ENCODE results near the gene ZNF44. TPM values are rescaled to one million over a fixed set of nuclear protein-coding genes. Genes with fewer than 3 reads are reported as not detected.

ZNF44 gene
- total RNA-seq, 2 experiments from 2014 or later, result 7.5 to 8.9 TPM

- Mint-ChIP-seq H3K27me3 (no peaks in the 10 kb centered on the region), H3K9me3 (no peaks in the 10 kb centered on the region), H3K4me1 (ENCODE audit: low read depth) (peaks cover 47% of the 10 kb centered on the region), H3K27ac (peak overlapping the region; percentile 98), H3K4me3 (peak overlapping the region; percentile 61), H3K36me3 (peaks cover 23% of the 10 kb centered on the region)
- no peak for DNase-seq
- CTCF ChIA-PET, result interaction anchor here (0.9 to 1.2 kb wide), 3 partner anchors 43 to 230 kb away, joined by 3 read pairs; no protein-coding TSS in a partner anchor
- intact Hi-C loops (cut with micrococcal nuclease), result loop anchor here (1.0 to 10.0 kb wide), 5 partner anchors 42 to 263 kb away; partner anchors contain the start of genes ZNF136 and ZNF564
- POLR2A ChIA-PET, result interaction anchor here (1.8 kb wide), 1 partner anchor 44 kb away, joined by 8 read pairs; the partner anchor contains the start of gene ZNF563
Measured at GRCh38 chr19:12289790-12290065, 5.0 kb downstream of the ZNF44 start.

- H3K27me3 Mint-ChIP-seq, result no peaks in the 10 kb centered on the region
- ChIA-PET POLR2A (interaction anchor here (0.8 to 1.8 kb wide), 3 partner anchors 10 to 77 kb away, joined by 3 to 8 read pairs (median 4); partner anchors contain the start of genes ZNF442 and ZNF563), CTCF (no interaction called here)
- intact Hi-C loops (cut with micrococcal nuclease), result loop anchor here (2.0 to 10.0 kb wide), 2 partner anchors 73 to 125 kb away; partner anchors contain the start of gene ZNF136
- H3K36me3 Mint-ChIP-seq, result peaks cover 20% of the 10 kb centered on the region
- H3K4me1 Mint-ChIP-seq (ENCODE audit: low read depth), result peaks cover 41% of the 10 kb centered on the region
- peak overlapping the region; percentile 28 for H3K27ac Mint-ChIP-seq
- peaks cover under 1% of the 10 kb centered on the region for H3K9me3 Mint-ChIP-seq
- no peak for DNase-seq
- H3K4me3 Mint-ChIP-seq, result no peak overlapping the region
Measured at GRCh38 chr19:12287958-12288500, 6.7 kb downstream of the ZNF44 start.

GRCh38 chr19:12284631-12285030 lies 10.1 kb downstream of the ZNF44 start:
- peaks cover 24% of the 10 kb centered on the region for H3K9me3 Mint-ChIP-seq
- peaks cover 34% of the 10 kb centered on the region for H3K4me1 Mint-ChIP-seq (ENCODE audit: low read depth)
- no peak overlapping the region for H3K27ac Mint-ChIP-seq
- no peak overlapping the region for H3K4me3 Mint-ChIP-seq
- no peaks in the 10 kb centered on the region for H3K27me3 Mint-ChIP-seq
- H3K36me3 Mint-ChIP-seq, result peaks cover 32% of the 10 kb centered on the region
- DNase-seq, result no peak
- intact Hi-C loops (cut with micrococcal nuclease), result loop anchor here (10.0 kb wide), 1 partner anchor 70 kb away; no protein-coding TSS in a partner anchor
- ChIA-PET POLR2A (no interaction called here), CTCF (no interaction called here)

GRCh38 chr19:12284226-12284625 lies 10.5 kb downstream of the ZNF44 start:
- H3K9me3 Mint-ChIP-seq, result peaks cover 28% of the 10 kb centered on the region
- DNase-seq, result no peak
- intact Hi-C loops (cut with micrococcal nuclease), result loop anchor here (10.0 kb wide), 1 partner anchor 69 kb away; no protein-coding TSS in a partner anchor
- no peak overlapping the region for H3K27ac Mint-ChIP-seq
- H3K4me1 Mint-ChIP-seq (ENCODE audit: low read depth), result peaks cover 32% of the 10 kb centered on the region
- H3K4me3 Mint-ChIP-seq, result no peak overlapping the region
- peaks cover 36% of the 10 kb centered on the region for H3K36me3 Mint-ChIP-seq
- H3K27me3 Mint-ChIP-seq, result no peaks in the 10 kb centered on the region
- ChIA-PET CTCF (no interaction called here), POLR2A (no interaction called here)

- no peak for DNase-seq
- intact Hi-C loops (cut with micrococcal nuclease), result no loop called here
- Mint-ChIP-seq H3K4me1 (ENCODE audit: low read depth) (peaks cover 24% of the 10 kb centered on the region), H3K36me3 (peaks cover 76% of the 10 kb centered on the region), H3K4me3 (no peak overlapping the region), H3K9me3 (peaks cover 71% of the 10 kb centered on the region), H3K27ac (no peak overlapping the region), H3K27me3 (no peaks in the 10 kb centered on the region)
- ChIA-PET POLR2A (no interaction called here), CTCF (no interaction called here)
Measured at GRCh38 chr19:12278713-12279112, 16.0 kb downstream of the ZNF44 start.

GRCh38 chr19:12272980-12273901 lies 21.4 kb downstream of the ZNF44 start:
- Mint-ChIP-seq H3K4me3 (no peak overlapping the region), H3K4me1 (ENCODE audit: low read depth) (peaks cover 4% of the 10 kb centered on the region), H3K27ac (no peak overlapping the region), H3K36me3 (peaks cover 83% of the 10 kb centered on the region), H3K9me3 (peaks cover 77% of the 10 kb centered on the region), H3K27me3 (no peaks in the 10 kb centered on the region)
- DNase-seq, result no peak
- intact Hi-C loops (cut with micrococcal nuclease), result no loop called here
- ChIA-PET CTCF (no interaction called here), POLR2A (no interaction called here)

- Mint-ChIP-seq H3K9me3 (peaks cover 74% of the 10 kb centered on the region), H3K36me3 (peaks cover 79% of the 10 kb centered on the region), H3K27ac (no peak overlapping the region), H3K4me1 (ENCODE audit: low read depth) (no peaks in the 10 kb centered on the region), H3K27me3 (no peaks in the 10 kb centered on the region), H3K4me3 (no peak overlapping the region)
- intact Hi-C loops (cut with micrococcal nuclease), result no loop called here
- no peak for DNase-seq
- ChIA-PET POLR2A (no interaction called here), CTCF (no interaction called here)
Measured at GRCh38 chr19:12272386-12272785, 22.3 kb downstream of the ZNF44 start.

GRCh38 chr19:12270854-12271253 lies 23.8 kb downstream of the ZNF44 start:
- intact Hi-C loops (cut with micrococcal nuclease), result no loop called here
- DNase-seq, result no peak
- Mint-ChIP-seq H3K27ac (no peak overlapping the region), H3K27me3 (no peaks in the 10 kb centered on the region), H3K9me3 (peaks cover 73% of the 10 kb centered on the region), H3K4me3 (no peak overlapping the region), H3K36me3 (peaks cover 68% of the 10 kb centered on the region), H3K4me1 (ENCODE audit: low read depth) (no peaks in the 10 kb centered on the region)
- ChIA-PET POLR2A (no interaction called here), CTCF (no interaction called here)

GRCh38 chr19:12265921-12266704 lies 28.6 kb downstream of the ZNF44 start:
- no peak overlapping the region for H3K27ac Mint-ChIP-seq
- ChIA-PET POLR2A (no interaction called here), CTCF (no interaction called here)
- intact Hi-C loops (cut with micrococcal nuclease), result no loop called here
- no peak overlapping the region for H3K4me3 Mint-ChIP-seq
- peaks cover 45% of the 10 kb centered on the region for H3K36me3 Mint-ChIP-seq
- DNase-seq, result no peak
- H3K9me3 Mint-ChIP-seq, result peaks cover 66% of the 10 kb centered on the region
- no peaks in the 10 kb centered on the region for H3K4me1 Mint-ChIP-seq (ENCODE audit: low read depth)
- H3K27me3 Mint-ChIP-seq, result no peaks in the 10 kb centered on the region

GRCh38 chr19:12261554-12261953 lies 33.1 kb downstream of the ZNF44 start:
- Mint-ChIP-seq H3K4me3 (no peak overlapping the region), H3K4me1 (ENCODE audit: low read depth) (no peaks in the 10 kb centered on the region), H3K9me3 (peaks cover 59% of the 10 kb centered on the region), H3K27ac (no peak overlapping the region), H3K27me3 (no peaks in the 10 kb centered on the region), H3K36me3 (peaks cover 28% of the 10 kb centered on the region)
- no peak for DNase-seq
- POLR2A ChIA-PET, result no interaction called here
- intact Hi-C loops (cut with micrococcal nuclease), result no loop called here
- CTCF ChIA-PET, result no interaction called here

- intact Hi-C loops (cut with micrococcal nuclease), result no loop called here
- Mint-ChIP-seq H3K4me3 (no peak overlapping the region), H3K36me3 (peaks cover 32% of the 10 kb centered on the region), H3K27ac (no peak overlapping the region), H3K27me3 (no peaks in the 10 kb centered on the region), H3K9me3 (peaks cover 59% of the 10 kb centered on the region), H3K4me1 (ENCODE audit: low read depth) (peaks cover 2% of the 10 kb centered on the region)
- ChIA-PET POLR2A (no interaction called here), CTCF (no interaction called here)
- no peak for DNase-seq
Measured at GRCh38 chr19:12260861-12261260, 33.8 kb downstream of the ZNF44 start.

- peaks cover 57% of the 10 kb centered on the region for H3K9me3 Mint-ChIP-seq
- H3K4me1 Mint-ChIP-seq (ENCODE audit: low read depth), result peaks cover 5% of the 10 kb centered on the region
- DNase-seq, result no peak
- intact Hi-C loops (cut with micrococcal nuclease), result no loop called here
- ChIA-PET POLR2A (no interaction called here), CTCF (interaction anchor here (0.6 kb wide), 1 partner anchor 154 kb away, joined by 3 read pairs; no protein-coding TSS in a partner anchor)
- no peak overlapping the region for H3K4me3 Mint-ChIP-seq
- no peaks in the 10 kb centered on the region for H3K27me3 Mint-ChIP-seq
- peaks cover 30% of the 10 kb centered on the region for H3K36me3 Mint-ChIP-seq
- no peak overlapping the region for H3K27ac Mint-ChIP-seq
Measured at GRCh38 chr19:12260236-12260635, 34.4 kb downstream of the ZNF44 start.
